Measurements from ENCODE around the gene NR1H3.
"Not testable (repeated sequence)": the region's sequence is repeated elsewhere in the genome, so short reads cannot be mapped to it uniquely, and the experiment has no call there.

Gene NR1H3

GRCh38 chr11:47257517-47258316 is at the start of gene NR1H3:
TSS of gene NR1H3 (plus strand) at chr11:47257996. CDS start at chr11:47259217, 1,221 bp downstream.
- DNase-seq (ENCODE audit: low spot score), result peak; percentile 30

GRCh38 chr11:47208008-47208552 is 49.7 kb upstream of the NR1H3 start:
- not testable (repeated sequence) for DNase-seq (ENCODE audit: low spot score)

GRCh38 chr11:47208628-47209027 is 49.2 kb upstream of the NR1H3 start:
- DNase-seq (ENCODE audit: low spot score), result no peak

- DNase-seq (ENCODE audit: low spot score), result no peak
Observed at GRCh38 chr11:47212938-47213337, 44.9 kb upstream of the NR1H3 start.

- peak; percentile 92 for DNase-seq (ENCODE audit: low spot score)
Observed at GRCh38 chr11:47213950-47214565, 43.7 kb upstream of the NR1H3 start.

- peak; percentile 51 for DNase-seq (ENCODE audit: low spot score)
Observed at GRCh38 chr11:47215366-47215910, 42.4 kb upstream of the NR1H3 start.

- DNase-seq (ENCODE audit: low spot score), result peak; percentile 69
Observed at GRCh38 chr11:47216121-47216798, 41.5 kb upstream of the NR1H3 start.

- no peak for DNase-seq (ENCODE audit: low spot score)
Observed at GRCh38 chr11:47220401-47220821, 37.4 kb upstream of the NR1H3 start.

- no peak for DNase-seq (ENCODE audit: low spot score)
Observed at GRCh38 chr11:47222696-47223095, 35.1 kb upstream of the NR1H3 start.

GRCh38 chr11:47225552-47226400 is 32.0 kb upstream of the NR1H3 start:
- no peak for DNase-seq (ENCODE audit: low spot score)

GRCh38 chr11:47229161-47229560 is 28.6 kb upstream of the NR1H3 start:
- DNase-seq (ENCODE audit: low spot score), result no peak

GRCh38 chr11:47233051-47233450 is 24.7 kb upstream of the NR1H3 start:
- DNase-seq (ENCODE audit: low spot score), result no peak

GRCh38 chr11:47233989-47234668 is 23.7 kb upstream of the NR1H3 start:
- peak; percentile 48 for DNase-seq (ENCODE audit: low spot score)

- DNase-seq (ENCODE audit: low spot score), result no peak
Observed at GRCh38 chr11:47234669-47235100, 23.1 kb upstream of the NR1H3 start.

- DNase-seq (ENCODE audit: low spot score), result no peak
Observed at GRCh38 chr11:47235163-47235562, 22.6 kb upstream of the NR1H3 start.

GRCh38 chr11:47236482-47236881 is 21.3 kb upstream of the NR1H3 start:
- no peak for DNase-seq (ENCODE audit: low spot score)

GRCh38 chr11:47239852-47240251 is 17.9 kb upstream of the NR1H3 start:
- no peak for DNase-seq (ENCODE audit: low spot score)

GRCh38 chr11:47241841-47242301 is 15.9 kb upstream of the NR1H3 start:
- DNase-seq (ENCODE audit: low spot score), result no peak

GRCh38 chr11:47242596-47243192 is 15.1 kb upstream of the NR1H3 start:
- no peak for DNase-seq (ENCODE audit: low spot score)

- no peak for DNase-seq (ENCODE audit: low spot score)
Observed at GRCh38 chr11:47243454-47243853, 14.3 kb upstream of the NR1H3 start.

Data from NAMALWA (cell line).